Activated CD8-positive, alpha-beta memory T cell treated with anti-CD3 and anti-CD28 coated beads, Interleukin-2, amount 10 ng/mL, durations not matched to agents 7 days and 5 days (primary cell): Measurements from ENCODE around the gene GCSAM. TPM values are rescaled to one million over a fixed set of nuclear protein-coding genes. Genes with fewer than 3 reads are reported as not detected.

Experiments
- ATAC-seq: fragments of 150-1000 bp; cut with Tn5 transposase; one replicate; pipeline ENCODE4 v1.10.0; 2021; ENCODE audit warnings: moderate library complexity
- CTCF ChIA-PET: fragments of 350-600 bp; sonication (Branson Sonifier 250); formaldehyde crosslinking; loops from one replicate; lab custom pipeline; 2021; ENCODE audit warnings: antibody characterized with exemption; lab: Charles Lee
- DNase-seq: peaks from one replicate; pipeline ENCODE4 v3.0.0-alpha.2; 2020
- H3K27ac Mint-ChIP-seq: one replicate; pipeline ENCODE4 v1.8.0; 2021; ENCODE audit warnings: mild to moderate bottlenecking, mixed read lengths
- H3K27me3 Mint-ChIP-seq: one replicate; pipeline ENCODE4 v1.8.0; 2021; ENCODE audit warnings: mixed read lengths
- H3K36me3 Mint-ChIP-seq: one replicate; pipeline ENCODE4 v1.8.0; 2021; ENCODE audit warnings: mild to moderate bottlenecking, mixed read lengths
- H3K4me1 Mint-ChIP-seq: one replicate; pipeline ENCODE4 v1.8.0; 2021; ENCODE audit warnings: mixed read lengths
- H3K4me3 Mint-ChIP-seq: one replicate; pipeline ENCODE4 v1.8.0; 2021; ENCODE audit warnings: mild to moderate bottlenecking, moderate library complexity, mixed read lengths
- H3K9me3 Mint-ChIP-seq: one replicate; pipeline ENCODE4 v1.8.0; 2022; ENCODE audit warnings: low read depth, mixed read lengths
- total RNA-seq, 2 experiments: library from RNA; stranded (reverse); gene quantifications; one replicate each; pipeline ENCODE4 v1.2.3, GENCODE V29; 2021

Gene GCSAM
- total RNA-seq, 2 experiments from 2014 or later, result 8.6 to 9.5 TPM

DNA sequence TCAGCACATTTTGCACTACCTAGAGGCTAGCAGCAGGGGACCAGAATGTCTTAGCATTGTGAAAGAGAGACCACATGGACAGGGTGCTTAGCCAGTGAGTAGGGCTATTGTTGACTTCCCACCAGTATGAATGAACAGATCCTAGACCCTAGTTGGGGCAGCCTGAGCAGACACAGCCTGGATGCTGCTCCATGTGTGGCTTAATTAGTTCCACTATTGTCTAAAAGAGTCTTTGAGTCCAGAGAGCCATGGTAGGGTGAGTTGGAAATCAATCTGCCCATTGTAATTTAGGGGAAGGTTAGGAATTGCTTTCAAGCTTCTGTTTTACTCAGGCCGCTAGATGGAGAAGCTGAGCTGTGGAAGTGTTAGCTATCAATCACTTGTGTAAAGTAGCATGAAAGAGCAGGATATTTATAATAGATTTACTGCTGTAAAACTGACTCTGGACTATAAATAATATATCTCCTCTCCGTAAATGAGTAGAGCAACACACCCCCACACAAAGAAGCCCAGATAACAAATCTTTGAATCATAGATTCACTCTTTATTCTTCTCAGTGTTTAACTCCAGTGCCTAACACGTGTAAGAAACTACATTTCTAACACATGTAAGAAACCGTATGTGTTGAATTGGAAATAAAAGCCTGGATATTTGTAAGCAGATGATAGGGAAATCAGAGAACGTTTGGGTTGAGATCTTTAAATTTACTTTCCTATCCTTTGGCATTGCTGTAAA lies 4.1 kb upstream of the GCSAM start:
- Mint-ChIP-seq H3K36me3 (peaks cover 2% of the 10 kb centered on the region), H3K27ac (no peak overlapping the region), H3K4me3 (no peak overlapping the region), H3K27me3 (no peaks in the 10 kb centered on the region), H3K4me1 (peaks cover 38% of the 10 kb centered on the region), H3K9me3 (no peaks in the 10 kb centered on the region)
- ATAC-seq (no peak), DNase-seq (peak; percentile 65)
- CTCF ChIA-PET, result interaction anchor here (0.6 to 3.1 kb wide), 14 partner anchors 9 to 383 kb away, joined by 3 to 19 read pairs (median 4); partner anchors contain the start of genes CD200 and SLC9C1

DNA sequence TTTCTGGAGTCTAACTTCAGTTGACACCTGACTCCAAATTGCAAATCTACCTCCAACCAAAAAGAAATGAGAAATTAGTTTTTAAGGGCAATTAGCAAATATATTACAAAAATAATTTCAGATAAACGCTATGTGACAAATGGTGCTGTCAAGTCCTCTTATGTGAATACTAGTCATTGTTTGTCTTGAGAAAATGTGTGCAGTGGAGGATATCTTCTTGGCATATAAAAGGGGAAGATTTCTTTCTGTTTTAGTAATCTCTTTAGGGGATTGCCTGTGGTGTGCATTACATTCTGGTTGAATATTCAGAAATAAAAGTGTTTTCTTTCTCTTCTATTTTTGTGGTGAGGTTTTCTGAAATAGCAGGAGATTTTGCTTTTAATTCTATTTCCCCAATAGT lies 3.0 kb upstream of the GCSAM start:
- CTCF ChIA-PET, result interaction anchor here (0.7 to 2.4 kb wide), 5 partner anchors 8 to 183 kb away, joined by 3 to 11 read pairs (median 5); no protein-coding TSS in a partner anchor
- DNase-seq, result no peak
- no peak for ATAC-seq
- no peak overlapping the region for H3K27ac Mint-ChIP-seq
- no peak overlapping the region for H3K4me3 Mint-ChIP-seq
- no peaks in the 10 kb centered on the region for H3K9me3 Mint-ChIP-seq
- peaks cover 43% of the 10 kb centered on the region for H3K4me1 Mint-ChIP-seq
- no peaks in the 10 kb centered on the region for H3K27me3 Mint-ChIP-seq
- peaks cover 2% of the 10 kb centered on the region for H3K36me3 Mint-ChIP-seq

DNA sequence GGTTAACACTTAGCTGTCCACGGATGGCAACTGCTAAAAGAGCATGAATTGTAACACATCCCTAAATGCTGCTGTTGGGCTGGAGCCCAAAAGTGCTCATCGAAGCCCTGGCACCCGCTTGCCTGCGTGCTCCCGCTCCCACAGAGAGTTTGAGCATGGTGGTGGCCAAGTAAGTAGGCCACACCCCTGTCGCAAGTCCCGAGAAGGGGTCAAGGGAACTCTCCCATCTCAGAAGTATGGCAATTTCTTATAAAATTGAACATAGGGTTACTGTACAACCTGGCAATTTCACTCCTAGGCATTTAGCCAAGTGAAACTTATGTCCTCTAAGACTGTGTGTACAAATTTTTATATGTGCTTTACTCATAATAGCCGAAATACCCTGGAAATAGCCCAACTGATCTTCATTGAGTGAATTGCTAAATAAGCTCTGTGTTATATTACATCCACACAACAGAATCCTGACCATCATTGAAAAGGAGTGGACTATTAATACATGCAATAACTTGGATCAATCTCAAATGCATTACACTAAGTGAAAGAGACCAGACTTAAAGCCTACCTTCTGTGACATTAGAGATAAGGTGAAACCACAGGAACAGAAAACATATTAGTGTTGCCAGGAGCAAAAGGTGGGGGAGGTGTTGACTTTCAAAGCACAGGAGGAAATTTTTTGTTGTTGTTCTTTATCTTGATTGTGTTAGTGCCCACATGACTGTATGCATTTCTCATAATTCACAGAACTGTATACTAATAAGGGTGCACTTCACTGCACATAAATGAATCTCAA lies 1.5 kb upstream of the GCSAM start:
- peaks cover 54% of the 10 kb centered on the region for H3K4me1 Mint-ChIP-seq
- DNase-seq (no peak), ATAC-seq (peak; percentile 21)
- H3K9me3 Mint-ChIP-seq, result no peaks in the 10 kb centered on the region
- H3K36me3 Mint-ChIP-seq, result peaks cover 6% of the 10 kb centered on the region
- CTCF ChIA-PET, result interaction anchor here (2.4 kb wide), 1 partner anchor 23 kb away, joined by 8 read pairs; no protein-coding TSS in a partner anchor
- H3K27ac Mint-ChIP-seq, result peak overlapping the region; percentile 0
- H3K27me3 Mint-ChIP-seq, result no peaks in the 10 kb centered on the region
- H3K4me3 Mint-ChIP-seq, result no peak overlapping the region

DNA sequence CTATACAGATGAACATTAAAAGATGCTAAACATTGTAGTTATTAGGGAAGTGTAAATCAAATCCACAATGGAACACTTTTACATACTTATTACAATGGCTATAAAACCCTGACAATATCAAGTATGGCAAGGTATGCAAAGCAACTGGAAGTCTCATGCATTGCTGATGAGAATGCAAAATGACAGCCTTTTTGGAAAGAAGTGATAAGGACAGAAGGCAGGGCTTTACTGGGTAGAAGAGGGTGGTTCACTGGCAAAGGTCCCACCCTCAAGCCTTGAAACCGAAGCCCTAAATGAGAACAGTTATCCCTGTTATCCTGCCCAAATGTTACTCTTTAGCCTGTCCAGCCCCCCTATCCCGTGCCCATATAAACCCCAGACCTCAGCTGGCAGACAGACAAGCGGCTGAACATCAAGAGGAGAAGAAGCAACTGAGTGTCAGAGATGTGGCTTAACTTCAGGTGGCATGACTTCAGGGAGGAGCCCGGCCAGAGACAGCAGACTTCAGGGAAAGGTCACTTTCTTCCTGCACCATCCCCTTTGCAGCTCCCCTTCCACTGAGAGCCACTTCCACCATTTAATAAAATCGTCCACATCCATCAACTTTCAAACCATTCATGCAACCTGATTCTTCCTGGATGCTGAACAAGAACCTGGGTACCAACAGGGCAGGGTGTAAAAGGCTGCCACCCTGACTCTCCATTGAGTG lies 732 bp upstream of the GCSAM start:
- Mint-ChIP-seq H3K4me3 (peak overlapping the region; percentile 97), H3K36me3 (peaks cover 8% of the 10 kb centered on the region), H3K27me3 (no peaks in the 10 kb centered on the region), H3K9me3 (no peaks in the 10 kb centered on the region), H3K4me1 (peaks cover 62% of the 10 kb centered on the region), H3K27ac (peak overlapping the region; percentile 95)
- CTCF ChIA-PET, result interaction anchor here (1.4 kb wide), 1 partner anchor 120 kb away, joined by 3 read pairs; no protein-coding TSS in a partner anchor
- DNase-seq (no peak), ATAC-seq (no peak)

DNA sequence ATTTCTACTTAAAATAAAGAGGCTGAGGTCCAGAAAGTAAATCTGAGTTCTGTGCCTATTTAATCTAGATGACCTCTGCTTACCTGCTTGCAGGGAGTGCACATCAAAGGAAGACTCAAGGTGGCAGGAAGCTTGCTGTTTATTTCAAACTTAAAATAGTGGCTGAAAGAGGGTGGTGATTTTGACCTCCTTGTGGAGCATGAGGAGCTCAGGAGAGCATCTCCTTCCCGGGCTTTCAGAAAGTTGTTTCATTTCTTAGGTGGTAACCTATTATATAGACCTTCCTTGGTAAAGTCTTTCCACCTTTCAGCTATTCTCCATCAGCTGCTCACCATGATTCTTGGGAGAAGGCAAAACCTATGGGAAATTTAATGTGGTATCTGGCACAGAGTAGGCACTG lies 494 bp downstream of the GCSAM start:
- H3K9me3 Mint-ChIP-seq, result no peaks in the 10 kb centered on the region
- CTCF ChIA-PET, result interaction anchor here (1.0 to 1.4 kb wide), 2 partner anchors 21 to 119 kb away, joined by 3 to 5 read pairs; no protein-coding TSS in a partner anchor
- H3K27me3 Mint-ChIP-seq, result no peaks in the 10 kb centered on the region
- peak overlapping the region; percentile 95 for H3K27ac Mint-ChIP-seq
- H3K36me3 Mint-ChIP-seq, result peaks cover 8% of the 10 kb centered on the region
- peak; percentile 6 for ATAC-seq
- no peak for DNase-seq
- peaks cover 74% of the 10 kb centered on the region for H3K4me1 Mint-ChIP-seq
- peak overlapping the region; percentile 97 for H3K4me3 Mint-ChIP-seq

DNA sequence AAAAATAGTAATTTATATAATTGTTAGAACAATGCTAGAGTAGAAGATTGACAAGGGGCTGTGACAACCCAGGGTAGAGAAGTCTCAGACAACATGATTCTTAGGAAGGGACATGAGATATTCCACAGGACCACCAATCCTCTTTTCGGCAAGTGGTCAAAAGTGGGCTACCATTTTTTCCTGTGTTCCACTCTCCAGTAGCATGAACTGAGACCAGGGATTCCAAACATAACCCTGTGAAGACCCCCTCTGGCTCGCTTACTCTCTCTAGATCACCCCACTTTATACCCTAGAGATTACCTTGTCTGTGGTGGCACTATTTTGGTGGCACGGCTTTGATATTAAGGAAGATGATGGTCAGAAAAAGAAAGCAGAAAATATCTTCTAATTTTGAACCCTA lies 960 bp downstream of the GCSAM start:
- CTCF ChIA-PET, result interaction anchor here (1.0 kb wide), 1 partner anchor 20 kb away, joined by 5 read pairs; no protein-coding TSS in a partner anchor
- H3K9me3 Mint-ChIP-seq, result no peaks in the 10 kb centered on the region
- DNase-seq (no peak), ATAC-seq (no peak)
- peak overlapping the region; percentile 97 for H3K4me3 Mint-ChIP-seq
- peaks cover 79% of the 10 kb centered on the region for H3K4me1 Mint-ChIP-seq
- peak overlapping the region; percentile 75 for H3K27ac Mint-ChIP-seq
- no peaks in the 10 kb centered on the region for H3K27me3 Mint-ChIP-seq
- peaks cover 8% of the 10 kb centered on the region for H3K36me3 Mint-ChIP-seq

DNA sequence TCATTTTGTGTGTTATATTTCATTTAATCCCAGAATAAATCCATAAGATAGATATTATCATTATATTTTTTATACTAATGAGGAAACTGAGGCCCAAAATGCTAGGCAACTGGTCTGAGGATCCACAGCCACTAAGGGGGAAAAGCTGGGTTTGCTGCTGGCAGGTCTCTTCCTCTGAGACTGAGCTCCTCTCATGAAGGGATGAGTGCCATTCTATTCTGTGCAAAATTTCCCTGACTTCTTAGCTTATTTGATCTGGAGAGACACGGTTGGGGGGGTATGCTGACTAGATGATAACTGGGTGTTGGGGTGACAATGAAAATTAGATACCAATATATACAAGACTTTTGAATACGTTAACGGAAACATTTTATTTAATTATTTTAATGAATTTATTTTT lies 1.9 kb downstream of the GCSAM start:
- Mint-ChIP-seq H3K36me3 (peaks cover 9% of the 10 kb centered on the region), H3K27ac (no peak overlapping the region), H3K4me1 (peaks cover 85% of the 10 kb centered on the region), H3K4me3 (peak overlapping the region; percentile 5), H3K27me3 (no peaks in the 10 kb centered on the region), H3K9me3 (no peaks in the 10 kb centered on the region)
- DNase-seq (no peak), ATAC-seq (no peak)
- CTCF ChIA-PET, result interaction anchor here (0.8 to 1.6 kb wide), 2 partner anchors 20 to 162 kb away, joined by 4 read pairs; no protein-coding TSS in a partner anchor

DNA sequence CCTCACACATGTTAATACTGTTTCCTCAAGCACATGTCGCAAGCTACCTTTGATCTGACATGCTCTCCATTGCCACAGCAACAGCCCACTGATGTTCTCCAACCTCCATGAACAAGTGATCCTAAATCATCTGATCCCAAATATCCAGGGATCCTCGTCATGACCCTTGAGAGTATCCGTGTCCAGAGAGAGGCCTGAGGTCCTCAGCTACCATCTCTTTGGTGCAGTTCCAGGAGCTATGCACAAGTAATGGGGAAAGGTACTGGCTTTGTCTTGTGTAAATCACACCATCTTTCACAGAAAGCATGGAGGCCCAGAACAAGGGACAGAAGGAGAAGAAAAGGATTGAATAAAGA lies 2.4 kb downstream of the GCSAM start:
- CTCF ChIA-PET, result interaction anchor here (1.6 kb wide), 1 partner anchor 163 kb away, joined by 4 read pairs; no protein-coding TSS in a partner anchor
- Mint-ChIP-seq H3K27ac (no peak overlapping the region), H3K27me3 (no peaks in the 10 kb centered on the region)

DNA sequence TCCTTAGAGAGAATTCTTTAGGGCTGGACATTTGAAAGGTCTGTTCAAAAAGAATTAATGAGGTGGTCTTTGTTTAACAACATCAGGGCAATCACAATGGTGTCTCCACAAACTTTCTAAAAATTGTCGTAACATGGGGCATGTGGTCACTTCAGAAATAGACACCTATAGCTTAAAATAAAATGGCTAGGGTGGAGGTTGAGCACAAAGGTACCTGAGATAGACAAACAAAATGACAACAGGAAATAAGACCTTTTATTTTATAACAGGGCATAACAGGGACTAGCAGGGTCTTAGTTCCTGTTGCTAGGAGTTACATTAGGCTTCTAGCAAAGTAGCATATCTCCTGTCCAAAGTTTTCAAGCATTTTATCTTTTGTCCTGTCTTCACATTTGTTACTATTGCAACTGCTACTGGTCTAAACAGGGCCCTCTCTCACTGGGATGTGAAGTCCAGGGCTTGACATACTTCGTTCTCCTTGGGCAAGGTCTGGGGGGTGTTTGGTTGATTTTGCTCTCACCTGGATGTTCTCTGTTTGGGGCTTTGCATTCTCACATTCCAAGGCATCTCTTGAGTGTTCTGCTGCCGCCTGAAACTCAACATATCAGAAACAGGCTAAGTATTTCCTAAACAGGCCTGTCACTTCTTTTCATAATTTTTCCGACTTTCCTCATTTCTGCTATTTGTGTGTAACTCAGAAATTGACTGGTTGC lies 3.0 kb downstream of the GCSAM start:
- DNase-seq (no peak), ATAC-seq (no peak)
- CTCF ChIA-PET, result interaction anchor here (1.6 kb wide), 1 partner anchor 163 kb away, joined by 4 read pairs; no protein-coding TSS in a partner anchor
- H3K36me3 Mint-ChIP-seq, result peaks cover 16% of the 10 kb centered on the region
- H3K4me3 Mint-ChIP-seq, result no peak overlapping the region
- peak overlapping the region; percentile 71 for H3K27ac Mint-ChIP-seq
- peaks cover 84% of the 10 kb centered on the region for H3K4me1 Mint-ChIP-seq
- H3K27me3 Mint-ChIP-seq, result no peaks in the 10 kb centered on the region
- H3K9me3 Mint-ChIP-seq, result no peaks in the 10 kb centered on the region

More for the DNA sequence above, 2.4 kb downstream of the GCSAM start:
- Mint-ChIP-seq H3K4me3 (no peak overlapping the region), H3K36me3 (peaks cover 13% of the 10 kb centered on the region), H3K9me3 (no peaks in the 10 kb centered on the region), H3K4me1 (peaks cover 85% of the 10 kb centered on the region)
- ATAC-seq (no peak), DNase-seq (no peak)

DNA sequence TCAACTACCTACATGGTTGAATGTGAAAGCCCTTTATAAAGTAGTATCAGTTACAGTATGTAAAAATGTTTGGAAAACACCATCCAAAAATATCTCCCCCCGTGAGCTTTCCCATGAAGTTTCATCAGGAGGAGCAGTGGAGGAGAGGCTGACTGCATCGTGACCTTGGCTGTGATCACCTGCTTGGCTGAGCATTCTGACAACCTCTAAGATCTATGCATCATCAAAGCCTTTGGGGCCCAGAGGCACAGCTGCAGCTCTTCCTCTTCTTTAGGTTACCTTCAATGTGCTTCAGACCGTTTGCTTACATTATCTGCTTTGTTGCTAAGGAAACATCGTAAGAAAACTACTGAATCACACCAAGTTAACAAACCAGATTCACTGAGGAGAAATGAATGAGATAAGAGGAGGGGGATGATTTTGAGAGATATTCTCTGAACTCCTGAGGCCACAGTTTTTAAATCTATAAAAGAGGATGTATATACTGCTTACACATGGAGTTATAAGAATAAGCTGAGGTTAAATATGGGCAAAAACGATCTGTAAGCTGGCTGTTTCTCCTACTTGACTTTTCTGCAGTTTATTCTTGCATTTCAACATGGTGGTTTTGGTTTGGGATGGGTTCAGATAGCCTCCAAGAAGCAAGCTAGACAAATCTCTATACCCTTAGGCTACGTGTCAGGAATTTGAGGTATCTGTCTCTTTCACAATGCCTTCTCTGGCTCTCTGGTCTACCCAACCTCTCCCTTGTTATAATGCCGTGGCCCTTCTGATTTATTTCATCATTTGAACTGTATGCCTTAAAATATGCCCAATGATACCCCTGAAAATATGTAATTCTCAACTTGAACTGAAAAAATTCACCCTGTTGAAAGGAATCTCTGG lies 4.0 kb downstream of the GCSAM start:
- Mint-ChIP-seq H3K27ac (peak overlapping the region; percentile 71), H3K4me1 (peaks cover 75% of the 10 kb centered on the region), H3K27me3 (no peaks in the 10 kb centered on the region), H3K4me3 (no peak overlapping the region), H3K36me3 (peaks cover 22% of the 10 kb centered on the region), H3K9me3 (no peaks in the 10 kb centered on the region)
- peak; percentile 59 for DNase-seq
- ATAC-seq, result peak; percentile 63
- CTCF ChIA-PET, result interaction anchor here (1.6 to 3.5 kb wide), 2 partner anchors 8 to 18 kb away, joined by 5 to 11 read pairs; no protein-coding TSS in a partner anchor

DNA sequence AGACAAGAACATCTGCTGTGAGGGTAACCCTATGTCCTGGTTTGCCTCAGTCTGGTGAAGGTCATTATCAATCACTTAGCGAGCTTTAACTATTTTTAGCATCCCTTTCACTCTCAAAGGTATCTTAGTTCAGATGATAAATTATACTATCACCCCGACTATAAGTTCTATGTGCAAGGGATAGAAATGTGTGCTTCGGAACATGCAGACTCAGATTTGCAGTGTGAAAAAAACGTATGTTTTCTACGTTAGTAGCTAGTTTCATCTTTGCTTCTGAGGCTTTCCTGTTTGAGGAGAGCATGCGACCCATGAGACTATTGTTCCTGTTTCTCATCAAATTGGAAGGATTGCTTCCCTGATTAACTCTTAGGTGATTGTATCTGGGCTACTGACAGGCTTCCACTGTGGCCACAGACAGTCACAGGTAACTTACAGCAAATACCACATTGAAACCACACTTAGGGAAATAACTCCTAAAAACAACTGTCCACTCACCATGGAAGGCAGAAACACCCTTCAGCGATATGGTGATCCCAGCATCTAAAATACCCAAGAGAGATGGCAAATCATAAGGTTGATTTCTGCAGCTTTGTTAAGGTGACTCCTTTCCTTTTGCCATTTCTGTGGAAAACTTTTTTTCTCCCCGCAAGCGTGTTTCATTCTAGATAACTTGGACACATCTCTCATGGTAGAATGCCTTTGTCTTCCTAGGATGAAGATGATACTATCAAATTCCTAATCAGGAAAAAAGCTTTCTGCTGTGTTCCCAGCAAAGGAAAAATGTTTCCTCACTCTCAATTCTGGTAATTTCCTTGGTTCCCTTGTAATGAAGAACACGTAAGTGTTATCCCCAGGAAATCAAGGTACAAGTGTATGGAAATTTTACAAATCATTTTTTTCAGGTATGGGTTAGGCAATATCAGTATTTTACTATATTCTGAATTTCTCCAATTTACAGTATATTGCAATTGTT lies 5.2 kb downstream of the GCSAM start:
- H3K4me1 Mint-ChIP-seq, result peaks cover 62% of the 10 kb centered on the region
- ATAC-seq, result peak; percentile 20
- H3K36me3 Mint-ChIP-seq, result peaks cover 32% of the 10 kb centered on the region
- no peaks in the 10 kb centered on the region for H3K27me3 Mint-ChIP-seq
- H3K27ac Mint-ChIP-seq, result peak overlapping the region; percentile 71
- H3K9me3 Mint-ChIP-seq, result no peaks in the 10 kb centered on the region
- CTCF ChIA-PET, result interaction anchor here (1.3 to 3.5 kb wide), 3 partner anchors 8 to 16 kb away, joined by 4 to 11 read pairs (median 5); no protein-coding TSS in a partner anchor
- H3K4me3 Mint-ChIP-seq, result peak overlapping the region; percentile 56
- DNase-seq, result no peak
